Calu3 (cell line): Measurements from ENCODE around the gene ZNF467. TPM values are rescaled to one million over a fixed set of nuclear protein-coding genes. Genes with fewer than 3 reads are reported as not detected.

ENCODE experiments used
- BruUV-seq: library from RNA; stranded (reverse); fragments of 400-500 nt; replicated peaks from 2 replicates; lab custom pipeline; 2021; lab: Mats Ljungman, UMichigan
- CTCF ChIA-PET: fragments of 300-600 bp; sonication (Branson Sonifier 250); formaldehyde crosslinking; loops from one replicate; lab custom pipeline; 2022; ENCODE audit warnings: antibody characterized with exemption; lab: Charles Lee
- DNase-seq: peaks from one replicate; pipeline ENCODE4 v3.0.0; 2022
- H3K27ac Mint-ChIP-seq: one replicate; pipeline ENCODE4 v1.8.0; 2022; ENCODE audit warnings: mixed read lengths; ENCODE audit not compliant: unreplicated experiment
- H3K27me3 Mint-ChIP-seq: one replicate; pipeline ENCODE4 v1.8.0; 2022; ENCODE audit warnings: mixed read lengths; ENCODE audit not compliant: unreplicated experiment
- H3K36me3 Mint-ChIP-seq: one replicate; pipeline ENCODE4 v1.8.0; 2022; ENCODE audit warnings: mild to moderate bottlenecking, moderate library complexity, mixed read lengths; ENCODE audit not compliant: insufficient read depth, unreplicated experiment
- H3K4me1 Mint-ChIP-seq: one replicate; pipeline ENCODE4 v1.8.0; 2022; ENCODE audit warnings: mild to moderate bottlenecking, low read depth, mixed read lengths; ENCODE audit not compliant: unreplicated experiment
- H3K4me3 Mint-ChIP-seq: one replicate; pipeline ENCODE4 v1.8.0; 2022; ENCODE audit warnings: mild to moderate bottlenecking, low read depth, moderate library complexity, mixed read lengths; ENCODE audit not compliant: unreplicated experiment
- H3K9me3 Mint-ChIP-seq: one replicate; pipeline ENCODE4 v1.8.0; 2022; ENCODE audit warnings: low read depth, mixed read lengths; ENCODE audit not compliant: unreplicated experiment
- CTCF ChIP-seq: fragments of 200-600 bp; IDR thresholded peaks from one replicate; pipeline ENCODE4 v1.8.0; 2022; ENCODE audit warnings: antibody characterized with exemption; ENCODE audit not compliant: unreplicated experiment
- intact Hi-C: fragments of 100-400 bp; cut with micrococcal nuclease; formaldehyde crosslinking; loops from one replicate; pipeline ENCODE4 v1.10.0; 2022; ENCODE audit not compliant: unreplicated experiment
- total RNA-seq: library from RNA; stranded (reverse); gene quantifications from 2 replicates; pipeline ENCODE4 v1.2.3, GENCODE V29; 2022

The ZNF467 gene
- total RNA-seq, 1 experiment from 2014 or later, result 0.54 TPM

GRCh38 chr7:149811831-149812490 lies 38.6 kb upstream of the ZNF467 start:
- DNase-seq, result no peak
- Mint-ChIP-seq H3K4me1 (peaks cover 9% of the 10 kb centered on the region), H3K27ac (no peak overlapping the region), H3K9me3 (no peaks in the 10 kb centered on the region), H3K4me3 (no peak overlapping the region), H3K36me3 (no peaks in the 10 kb centered on the region), H3K27me3 (peaks cover 77% of the 10 kb centered on the region)
- BruUV-seq, result no TSS peak
- TF ChIP-seq CTCF, result no peak
- CTCF ChIA-PET, result no interaction called here
- intact Hi-C loops, result no loop called here

GRCh38 chr7:149811221-149811620 lies 37.8 kb upstream of the ZNF467 start:
- CTCF ChIA-PET, result interaction anchor here (0.6 kb wide), 1 partner anchor 47 kb away, joined by 4 read pairs; no protein-coding TSS in a partner anchor

GRCh38 chr7:149809215-149809614 lies 35.8 kb upstream of the ZNF467 start:
- Mint-ChIP-seq H3K9me3 (no peaks in the 10 kb centered on the region), H3K4me3 (no peak overlapping the region), H3K27ac (no peak overlapping the region), H3K27me3 (peaks cover 90% of the 10 kb centered on the region), H3K4me1 (peaks cover 9% of the 10 kb centered on the region), H3K36me3 (peaks cover 4% of the 10 kb centered on the region)
- intact Hi-C loops, result no loop called here
- TF ChIP-seq CTCF, result no peak
- no TSS peak for BruUV-seq
- DNase-seq, result no peak
- CTCF ChIA-PET, result interaction anchor here (0.9 kb wide), 1 partner anchor 10 kb away, joined by 3 read pairs; no protein-coding TSS in a partner anchor

More at GRCh38 chr7:149811221-149811620, 37.8 kb upstream of the ZNF467 start:
- BruUV-seq, result no TSS peak
- H3K27ac Mint-ChIP-seq, result no peak overlapping the region
- intact Hi-C loops, result no loop called here
- H3K4me1 Mint-ChIP-seq, result peaks cover 9% of the 10 kb centered on the region
- TF ChIP-seq CTCF, result no peak
- no peak for DNase-seq
- H3K9me3 Mint-ChIP-seq, result no peaks in the 10 kb centered on the region
- H3K4me3 Mint-ChIP-seq, result no peak overlapping the region
- peaks cover 77% of the 10 kb centered on the region for H3K27me3 Mint-ChIP-seq
- peaks cover 2% of the 10 kb centered on the region for H3K36me3 Mint-ChIP-seq

- intact Hi-C loops, result no loop called here
- TF ChIP-seq CTCF, result no peak
- H3K36me3 Mint-ChIP-seq, result peaks cover 4% of the 10 kb centered on the region
- CTCF ChIA-PET, result no interaction called here
- peaks cover 90% of the 10 kb centered on the region for H3K27me3 Mint-ChIP-seq
- no peaks in the 10 kb centered on the region for H3K9me3 Mint-ChIP-seq
- H3K4me3 Mint-ChIP-seq, result no peak overlapping the region
- H3K27ac Mint-ChIP-seq, result no peak overlapping the region
- no peak for DNase-seq
- H3K4me1 Mint-ChIP-seq, result peaks cover 9% of the 10 kb centered on the region
- no TSS peak for BruUV-seq
Measured at GRCh38 chr7:149808311-149808710, 34.9 kb upstream of the ZNF467 start.
